GM12874 (cell line): ENCODE measurements around the gene ARHGDIA.

ENCODE experiments used
- TF ChIP-seq, protein P1 (sequence below): IDR thresholded peaks from 2 replicates; pipeline ENCODE4 v1.5.1; 2011; ENCODE audit warnings: low read depth, mild to moderate bottlenecking, control low read depth, low read length, moderate library complexity; ENCODE audit not compliant: insufficient read depth

The ARHGDIA gene

DNA sequence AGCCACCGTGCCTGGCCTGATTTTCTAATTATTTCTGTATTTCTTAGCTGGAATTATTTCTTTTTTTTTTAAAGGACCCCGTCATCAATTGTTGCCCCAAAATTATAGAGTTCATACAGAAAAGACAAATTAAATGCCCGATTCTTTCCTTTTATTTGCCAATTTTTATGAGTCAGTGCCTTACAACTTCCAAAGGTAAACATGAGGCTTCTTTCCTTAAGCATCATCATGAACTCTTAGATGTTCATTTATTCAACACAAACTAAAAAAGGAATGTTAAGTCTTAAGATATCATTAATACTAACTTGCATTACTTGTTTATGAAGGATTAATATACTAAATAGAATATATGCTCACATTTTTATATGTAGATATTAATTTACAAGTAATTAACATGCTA, 7.2 kb upstream of the ARHGDIA start:
- TF ChIP-seq, protein P1, sequence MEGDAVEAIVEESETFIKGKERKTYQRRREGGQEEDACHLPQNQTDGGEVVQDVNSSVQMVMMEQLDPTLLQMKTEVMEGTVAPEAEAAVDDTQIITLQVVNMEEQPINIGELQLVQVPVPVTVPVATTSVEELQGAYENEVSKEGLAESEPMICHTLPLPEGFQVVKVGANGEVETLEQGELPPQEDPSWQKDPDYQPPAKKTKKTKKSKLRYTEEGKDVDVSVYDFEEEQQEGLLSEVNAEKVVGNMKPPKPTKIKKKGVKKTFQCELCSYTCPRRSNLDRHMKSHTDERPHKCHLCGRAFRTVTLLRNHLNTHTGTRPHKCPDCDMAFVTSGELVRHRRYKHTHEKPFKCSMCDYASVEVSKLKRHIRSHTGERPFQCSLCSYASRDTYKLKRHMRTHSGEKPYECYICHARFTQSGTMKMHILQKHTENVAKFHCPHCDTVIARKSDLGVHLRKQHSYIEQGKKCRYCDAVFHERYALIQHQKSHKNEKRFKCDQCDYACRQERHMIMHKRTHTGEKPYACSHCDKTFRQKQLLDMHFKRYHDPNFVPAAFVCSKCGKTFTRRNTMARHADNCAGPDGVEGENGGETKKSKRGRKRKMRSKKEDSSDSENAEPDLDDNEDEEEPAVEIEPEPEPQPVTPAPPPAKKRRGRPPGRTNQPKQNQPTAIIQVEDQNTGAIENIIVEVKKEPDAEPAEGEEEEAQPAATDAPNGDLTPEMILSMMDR, result no peak

DNA sequence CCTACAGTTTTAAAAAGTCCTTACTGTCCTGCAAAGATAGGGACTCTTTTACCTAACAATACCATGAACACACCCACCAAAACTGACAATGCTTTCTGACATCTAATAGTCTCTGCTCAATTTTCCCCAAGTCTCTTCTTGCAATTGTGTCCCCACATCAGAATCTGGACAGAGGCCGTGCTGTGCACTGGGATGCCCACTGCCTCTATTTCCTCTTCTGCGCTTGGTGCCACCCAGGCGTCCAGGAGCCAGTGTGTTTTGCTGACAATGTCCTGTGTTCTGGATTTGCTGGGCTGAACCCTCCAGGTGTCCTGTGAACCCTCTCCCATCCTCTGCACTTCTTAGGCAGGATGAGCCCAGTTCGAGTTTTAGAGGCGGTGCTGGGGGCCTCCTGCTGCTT, 6.4 kb upstream of the ARHGDIA start:
- TF ChIP-seq, protein P1, result no peak

DNA sequence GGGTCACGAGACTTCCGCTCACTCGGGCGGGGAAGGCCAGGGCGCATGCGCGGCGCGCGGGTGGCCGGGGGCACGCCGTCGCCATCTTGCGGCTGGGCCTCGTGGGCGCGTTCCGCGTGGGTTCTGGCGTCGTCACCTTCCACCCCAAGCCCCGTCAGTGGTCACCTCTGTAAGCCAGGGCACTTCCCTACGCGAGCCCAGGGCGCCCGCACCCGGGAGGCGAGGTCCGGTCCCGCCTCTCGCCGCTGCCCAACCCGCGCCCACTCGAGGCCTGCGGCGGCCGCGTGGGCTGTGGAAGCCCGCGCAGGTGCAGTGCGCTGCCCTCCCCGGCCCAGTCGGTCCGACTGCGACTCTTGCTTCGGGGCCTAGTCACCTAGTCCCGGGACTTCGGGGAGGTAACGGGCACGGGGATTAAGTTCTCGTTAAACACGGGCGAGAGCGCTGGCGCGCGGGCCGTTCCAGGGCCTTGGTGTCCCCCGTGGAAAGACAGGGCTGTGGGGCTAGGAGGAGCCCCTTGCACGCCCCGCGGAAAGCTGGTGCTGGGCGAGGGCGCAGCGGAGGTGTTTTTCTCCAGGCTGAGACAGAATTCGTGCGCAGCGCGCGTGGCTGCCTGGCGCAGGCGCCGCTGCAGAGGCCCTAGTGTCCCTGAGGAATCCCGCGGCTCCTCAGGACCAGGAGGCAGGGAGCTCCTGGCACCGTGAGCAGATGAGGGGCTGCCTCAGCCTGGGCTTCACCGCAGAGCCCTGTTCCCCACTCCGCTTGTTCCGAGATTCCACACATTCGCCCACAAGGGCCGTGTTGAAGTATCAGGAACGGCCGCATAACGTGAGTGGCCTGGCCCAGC, 472 bp upstream of the ARHGDIA start:
- TF ChIP-seq, protein P1, result peak; percentile 48

DNA sequence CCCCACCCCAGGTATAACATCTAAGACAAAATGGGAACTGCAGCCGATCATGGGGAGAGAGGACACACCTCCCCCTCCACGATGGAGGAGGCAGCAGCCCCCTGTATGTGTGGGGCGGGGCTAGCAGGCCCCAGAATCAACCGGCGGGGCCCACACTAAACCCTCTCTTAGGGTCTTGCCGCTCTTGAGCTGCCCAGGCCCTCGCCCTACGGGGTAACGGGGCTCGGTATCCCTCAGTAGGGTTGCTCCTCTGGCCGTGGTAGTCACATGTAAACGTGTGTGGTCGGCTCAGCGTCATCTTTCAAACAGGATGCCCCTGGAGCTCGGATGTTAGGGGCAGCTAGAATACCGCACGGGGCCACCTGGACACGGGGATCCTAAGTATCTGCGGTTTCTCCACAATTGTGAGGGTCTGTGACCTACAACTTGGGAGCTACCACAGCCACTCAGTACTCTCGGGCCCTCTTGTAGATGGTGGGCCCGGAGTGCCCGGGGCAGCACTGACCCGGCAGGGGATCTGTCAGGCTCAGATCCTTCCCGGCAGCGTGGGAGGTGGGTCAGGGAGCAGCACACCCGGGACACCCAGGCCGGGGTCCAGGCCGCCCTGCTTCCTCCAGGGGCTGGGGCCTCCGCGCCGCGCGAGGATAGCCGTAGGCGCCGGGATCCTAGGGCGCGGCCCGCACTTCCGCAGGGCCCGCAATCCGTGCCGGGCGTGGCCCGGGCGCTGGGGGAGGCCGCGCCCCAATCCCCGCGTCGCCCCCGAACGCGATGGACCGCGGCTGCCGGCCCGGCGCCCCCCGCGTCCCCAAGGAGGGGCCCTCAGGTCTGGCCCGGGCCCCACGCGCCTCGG, 781 bp downstream of the ARHGDIA start:
- TF ChIP-seq, protein P1, result no peak

DNA sequence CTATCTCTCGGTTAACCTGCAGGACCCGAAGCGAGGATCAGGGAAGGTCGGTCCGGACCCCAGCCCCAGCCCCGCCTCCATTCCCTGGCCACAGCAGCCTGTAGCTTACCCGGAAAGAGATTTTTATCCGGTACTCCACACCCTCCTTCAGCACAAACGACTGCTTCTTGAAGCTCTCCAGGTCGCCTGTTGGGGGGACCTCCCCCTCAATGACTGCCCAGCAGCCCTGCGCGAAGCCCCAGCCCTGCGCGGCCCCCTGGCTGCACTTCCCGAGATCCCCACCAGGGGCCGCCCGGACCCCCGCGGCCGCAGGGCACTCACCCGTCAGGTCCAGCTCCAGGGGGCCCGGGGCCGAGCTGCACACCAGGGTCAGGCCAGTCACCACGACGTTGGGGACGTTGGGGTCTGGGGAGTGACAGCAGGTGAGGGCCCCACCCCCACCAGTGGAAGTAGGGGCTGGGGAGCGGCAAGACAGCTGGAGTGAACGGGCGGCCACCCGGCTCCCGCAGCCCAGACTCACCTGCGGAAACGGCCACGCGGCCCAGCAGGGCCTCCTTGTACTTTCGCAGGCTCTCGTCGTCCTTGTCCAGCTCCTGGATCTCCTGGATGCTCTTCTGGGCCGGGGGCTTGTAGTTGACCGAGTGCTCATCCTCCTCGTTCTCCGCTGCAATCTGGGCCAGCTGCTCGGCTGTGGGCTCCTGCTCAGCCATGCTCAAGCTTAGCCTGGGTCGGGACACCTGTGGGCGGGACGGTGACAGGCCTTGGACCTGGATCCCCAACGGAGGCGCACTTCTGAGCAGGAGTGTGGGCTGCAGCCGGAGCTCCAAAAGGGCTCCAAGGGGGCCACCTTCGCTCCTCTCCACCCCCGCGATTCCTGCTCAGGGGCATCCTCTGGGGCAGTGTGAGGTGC, 1.7 kb downstream of the ARHGDIA start:
- TF ChIP-seq, protein P1, result peak; percentile 97

DNA sequence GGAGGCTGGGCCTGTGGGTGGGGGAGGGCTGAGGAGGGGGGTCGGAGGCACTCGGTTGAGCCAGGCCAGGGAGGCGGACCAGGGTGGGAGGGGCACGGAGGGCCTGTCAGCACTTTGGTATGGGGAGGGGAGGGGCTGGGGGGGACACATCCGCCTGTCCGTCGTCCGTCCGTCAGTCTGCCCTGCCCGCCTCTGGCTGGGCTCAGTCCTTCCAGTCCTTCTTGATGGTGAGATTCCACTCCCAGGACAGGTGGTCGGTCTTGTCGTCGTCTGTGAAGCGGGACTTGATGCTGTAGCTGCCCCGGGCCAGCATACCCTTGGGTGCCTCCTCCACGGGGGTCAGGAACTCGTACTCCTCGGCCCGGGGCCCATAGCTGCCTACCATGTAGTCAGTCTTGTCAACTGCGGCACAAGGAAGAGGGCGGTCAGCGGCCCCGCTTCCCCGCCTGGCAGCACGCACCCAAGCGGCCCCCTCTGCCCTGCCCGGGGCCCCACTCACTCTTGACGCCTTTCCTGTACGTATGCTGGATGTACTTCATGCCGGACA, 2.4 kb downstream of the ARHGDIA start:
- TF ChIP-seq, protein P1, result no peak
